ENCODE data around the gene FGG.
A peak's percentile ranks its signal among the peaks of the same experiment; 100 is the strongest.

The FGG gene

GRCh38 chr4:154612472-154613414 lies at the start of gene FGG:
TSS of gene FGG (minus strand) at chr4:154612656. CDS start at chr4:154612609, 47 bp downstream.
- no peak for DNase-seq

- DNase-seq: no peak
Observed at GRCh38 chr4:154660052-154660451, 47.6 kb upstream of the FGG start.

- no peak for DNase-seq
Observed at GRCh38 chr4:154658680-154659405, 46.4 kb upstream of the FGG start.

- no peak for DNase-seq
Observed at GRCh38 chr4:154643493-154643892, 31.0 kb upstream of the FGG start.

GRCh38 chr4:154642373-154643009 lies 30.0 kb upstream of the FGG start:
- no peak for DNase-seq

- DNase-seq: no peak
Observed at GRCh38 chr4:154640999-154641398, 28.5 kb upstream of the FGG start.

- DNase-seq: no peak
Observed at GRCh38 chr4:154634058-154634457, 21.6 kb upstream of the FGG start.

GRCh38 chr4:154631828-154632227 lies 19.4 kb upstream of the FGG start:
- DNase-seq: no peak

- DNase-seq: no peak
Observed at GRCh38 chr4:154630324-154630723, 17.9 kb upstream of the FGG start.

- DNase-seq: peak; percentile 70 to 74
Observed at GRCh38 chr4:154626793-154627484, 14.5 kb upstream of the FGG start.

- no peak for DNase-seq
Observed at GRCh38 chr4:154625971-154626370, 13.5 kb upstream of the FGG start.

- DNase-seq: no peak
Observed at GRCh38 chr4:154623995-154624394, 11.5 kb upstream of the FGG start.

GRCh38 chr4:154623436-154623835 lies 11.0 kb upstream of the FGG start:
- no peak for DNase-seq

- peak; percentile 62 to 70 for DNase-seq
Observed at GRCh38 chr4:154622598-154622997, 10.1 kb upstream of the FGG start.

- no peak for DNase-seq
Observed at GRCh38 chr4:154620111-154620510, 7.7 kb upstream of the FGG start.

- peak; percentile 64 to 76 for DNase-seq
Observed at GRCh38 chr4:154618708-154619315, 6.4 kb upstream of the FGG start.

GRCh38 chr4:154617820-154618317 lies 5.4 kb upstream of the FGG start:
- DNase-seq: no peak

- no peak for DNase-seq
Observed at GRCh38 chr4:154616731-154617130, 4.3 kb upstream of the FGG start.

- DNase-seq: no peak
Observed at GRCh38 chr4:154616287-154616686, 3.8 kb upstream of the FGG start.

- DNase-seq: no peak
Observed at GRCh38 chr4:154615211-154615610, 2.8 kb upstream of the FGG start.

GRCh38 chr4:154614306-154614705 lies 1.9 kb upstream of the FGG start:
- DNase-seq: no peak

- no peak for DNase-seq
Observed at GRCh38 chr4:154611833-154612232, 623 bp downstream of the FGG start.

Data from Kasumi-1 (cell line).